GM21717 (cell line): ENCODE results near the gene HYDIN.
"Not testable (repeated sequence)": the region's sequence is repeated elsewhere in the genome, so short reads cannot be mapped to it uniquely, and the experiment has no call there.

Experiments used
- ATAC-seq: cut with Tn5 transposase; IDR thresholded peaks from one replicate; pipeline ENCODE4 v1.9.1; 2021; ENCODE audit warnings: mild to moderate bottlenecking, moderate library complexity; ENCODE audit not compliant: unreplicated experiment

Gene HYDIN

GRCh38 chr16:70882311-70882710 lies 348.2 kb downstream of the HYDIN start:
- ATAC-seq = not testable (repeated sequence)

DNA sequence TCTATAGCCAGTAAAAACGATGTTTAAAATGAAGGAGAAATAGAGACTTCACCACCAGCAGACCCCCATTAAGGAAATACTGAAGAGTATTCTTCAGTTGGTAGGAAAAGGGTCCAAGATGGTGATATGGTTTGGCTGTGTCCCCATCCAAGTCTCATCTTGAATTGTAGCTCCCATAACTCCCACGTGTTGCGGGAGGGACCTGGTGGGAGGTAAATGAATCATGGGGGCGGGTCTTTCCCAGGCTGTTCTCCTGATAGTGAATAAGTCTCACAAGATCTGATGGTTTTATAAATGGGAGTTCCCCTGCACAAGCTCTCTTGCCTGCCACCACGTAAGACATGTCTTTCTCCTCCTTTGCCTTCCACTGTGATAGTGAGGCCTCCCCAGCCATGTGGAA lies 352.6 kb downstream of the HYDIN start:
- ATAC-seq = not testable (repeated sequence)

DNA sequence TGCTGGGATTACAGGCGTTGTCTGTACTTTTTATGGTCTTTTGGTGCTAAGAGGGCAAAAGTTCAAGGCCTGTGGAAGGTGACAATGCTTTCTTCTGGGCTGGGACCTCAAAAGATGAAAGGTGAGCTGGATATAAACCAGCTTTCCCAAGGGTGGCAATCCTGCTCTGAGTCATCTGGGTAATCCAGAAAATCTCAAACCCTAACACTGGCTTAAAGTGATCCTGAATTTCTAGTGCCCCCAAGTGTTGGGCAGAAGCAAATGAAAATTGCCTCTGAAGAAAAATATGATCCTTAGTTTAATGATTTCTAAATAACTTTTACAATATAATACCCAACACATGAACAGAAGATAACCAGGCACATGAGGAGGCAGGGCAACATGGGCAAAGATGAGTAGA lies 354.1 kb downstream of the HYDIN start:
- not testable (repeated sequence) for ATAC-seq

DNA sequence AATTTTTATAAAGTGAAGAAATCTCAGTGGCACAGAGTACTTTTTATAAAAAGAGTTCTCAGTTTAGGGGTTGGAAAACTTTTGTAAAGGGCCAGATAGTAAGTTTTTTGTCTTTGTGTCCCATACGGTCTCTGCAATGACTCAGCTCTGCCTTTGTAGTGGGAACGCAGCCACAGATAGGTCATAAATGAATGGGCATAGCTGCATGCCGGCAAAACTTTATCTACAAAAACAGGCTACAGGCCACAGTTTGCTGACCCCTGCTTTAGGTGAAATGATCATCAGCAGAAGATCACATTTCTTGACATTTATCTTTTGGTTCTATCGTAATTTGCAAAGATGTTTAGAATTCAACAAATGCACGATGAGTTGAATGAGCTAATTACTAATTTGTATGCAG lies 365.8 kb downstream of the HYDIN start:
- ATAC-seq = not testable (repeated sequence)

- not testable (repeated sequence) for ATAC-seq
These were observed 368.5 kb downstream of the HYDIN start for GRCh38 chr16:70861996-70862395.

DNA sequence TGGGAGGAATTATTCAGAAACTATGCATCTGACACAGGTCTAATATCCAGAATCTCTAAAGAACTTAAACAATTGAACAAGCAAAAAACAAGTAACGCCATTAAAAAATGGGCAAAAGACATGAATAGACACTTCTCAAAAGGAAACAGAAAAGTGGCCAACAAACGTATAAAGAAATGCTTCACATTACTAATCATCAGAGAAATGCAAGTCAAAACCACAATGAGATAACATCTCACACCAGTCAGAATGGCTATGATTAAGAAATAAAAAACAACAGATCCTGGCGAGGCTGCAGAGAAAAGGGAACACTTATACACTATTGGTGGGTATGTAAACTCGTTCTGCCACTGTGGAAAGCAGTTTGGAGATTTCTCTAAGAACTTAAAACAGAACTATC lies 379.2 kb downstream of the HYDIN start:
- ATAC-seq = not testable (repeated sequence)

- ATAC-seq = not testable (repeated sequence)
These were observed 406.9 kb downstream of the HYDIN start for GRCh38 chr16:70823498-70824118.

DNA sequence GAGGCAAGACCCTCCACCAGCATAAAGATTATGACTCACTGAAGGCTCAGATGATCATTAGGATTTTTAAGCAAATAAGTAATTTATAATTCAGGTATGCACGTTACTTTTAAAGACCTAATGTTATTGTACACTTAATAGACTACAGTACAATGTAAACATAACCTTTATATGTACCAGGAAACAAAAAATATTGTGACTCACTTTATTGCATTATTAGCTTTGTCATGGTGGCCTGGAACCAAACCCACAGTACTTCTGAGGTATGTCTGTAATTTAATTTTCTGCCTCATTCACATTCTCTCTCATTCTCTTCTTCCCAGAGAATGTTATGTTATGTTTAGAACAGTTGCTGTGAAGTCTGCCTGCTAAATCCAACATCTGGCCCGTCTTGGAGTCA lies 407.8 kb downstream of the HYDIN start:
- not testable (repeated sequence) for ATAC-seq

DNA sequence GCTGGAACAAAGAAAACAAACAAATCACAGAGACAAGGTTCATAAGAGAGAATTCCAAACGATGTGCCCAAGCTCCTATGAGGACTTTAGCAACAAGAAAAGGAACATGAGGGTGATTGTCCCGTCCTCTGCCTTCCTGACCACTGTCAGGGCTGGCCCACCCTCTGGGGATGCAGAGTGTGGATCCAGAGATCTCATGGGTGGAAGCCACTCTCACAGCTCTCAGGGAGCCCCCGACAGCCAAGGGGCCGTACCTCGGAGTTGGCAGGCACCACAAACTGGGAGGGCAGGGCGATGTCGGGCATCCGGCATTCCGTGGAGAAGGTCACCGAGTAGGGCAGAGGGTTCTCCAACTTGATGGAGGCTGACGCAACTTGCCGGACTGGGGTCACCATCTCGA lies 412.4 kb downstream of the HYDIN start:
- not testable (repeated sequence) for ATAC-seq

DNA sequence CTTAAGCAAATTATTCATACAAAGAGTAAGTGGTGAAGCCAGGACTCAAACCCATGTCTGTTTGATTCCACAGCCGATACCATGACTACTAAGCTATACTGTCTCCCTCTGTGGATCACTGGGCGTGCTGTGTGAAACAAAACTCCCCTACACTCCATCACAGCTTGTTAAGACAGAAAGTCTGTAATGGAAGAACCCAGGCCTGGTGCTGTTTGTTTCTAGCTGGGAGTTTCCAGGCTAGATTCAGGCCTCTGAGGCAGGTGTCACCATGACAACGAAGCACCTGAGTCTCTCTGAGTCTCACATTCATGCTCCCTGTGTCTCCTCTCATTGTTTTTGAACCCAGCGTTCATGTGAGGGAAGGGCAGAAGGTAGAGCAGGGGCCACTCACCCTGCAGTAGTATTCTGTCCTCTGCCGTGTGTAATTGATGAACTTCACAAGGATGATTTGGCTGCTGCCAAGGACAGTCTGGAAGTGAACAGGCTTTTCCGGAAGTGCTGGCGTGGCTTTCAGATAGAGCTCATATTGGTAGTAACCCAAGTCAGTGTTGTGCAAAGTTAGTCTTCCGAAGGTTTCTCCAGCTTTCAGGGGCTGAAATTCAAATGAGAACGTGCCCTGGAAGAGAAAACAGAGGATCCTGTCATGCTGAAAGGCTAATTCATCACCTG lies 421.0 kb downstream of the HYDIN start:
- peak; percentile 68 for ATAC-seq

- ATAC-seq = no peak
These were observed 422.2 kb downstream of the HYDIN start for GRCh38 chr16:70808371-70808770.

DNA sequence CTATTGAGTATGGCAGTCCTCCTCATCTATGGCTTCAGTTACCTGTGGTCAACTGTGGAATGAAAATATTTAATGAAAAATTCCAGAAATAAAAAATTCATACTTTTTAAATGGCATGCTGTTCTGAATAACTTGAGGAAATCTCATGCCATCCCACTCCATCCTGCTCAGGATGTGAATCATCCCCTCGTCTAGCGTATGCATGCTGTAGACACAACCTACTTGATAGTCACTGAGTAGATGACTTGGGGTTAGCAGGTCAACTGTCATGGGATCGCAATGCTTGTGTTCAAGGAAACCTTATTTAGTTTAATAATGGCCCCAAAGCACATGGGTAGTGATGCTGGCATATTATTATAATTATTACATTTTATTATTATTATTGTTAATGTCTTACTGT lies 424.7 kb downstream of the HYDIN start:
- ATAC-seq = no peak

DNA sequence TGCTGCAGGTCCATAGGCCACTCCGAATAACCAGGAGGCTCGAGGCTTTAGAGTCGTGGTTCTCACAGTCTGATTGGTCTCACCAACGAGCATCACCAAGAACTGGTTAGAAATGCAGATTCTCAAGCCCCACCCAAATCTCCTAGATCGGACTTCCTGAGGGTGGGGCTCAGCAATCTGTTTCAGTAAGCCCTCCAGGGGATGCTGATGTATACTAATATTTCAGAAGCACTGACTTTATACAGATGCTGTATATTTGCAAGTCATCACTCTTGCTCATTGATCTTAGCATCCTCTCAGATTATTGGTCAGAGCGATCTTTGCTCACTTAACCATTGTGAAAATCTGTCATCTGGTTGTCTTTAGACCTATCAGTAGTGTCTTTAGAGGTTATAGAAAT lies 425.1 kb downstream of the HYDIN start:
- ATAC-seq = no peak

DNA sequence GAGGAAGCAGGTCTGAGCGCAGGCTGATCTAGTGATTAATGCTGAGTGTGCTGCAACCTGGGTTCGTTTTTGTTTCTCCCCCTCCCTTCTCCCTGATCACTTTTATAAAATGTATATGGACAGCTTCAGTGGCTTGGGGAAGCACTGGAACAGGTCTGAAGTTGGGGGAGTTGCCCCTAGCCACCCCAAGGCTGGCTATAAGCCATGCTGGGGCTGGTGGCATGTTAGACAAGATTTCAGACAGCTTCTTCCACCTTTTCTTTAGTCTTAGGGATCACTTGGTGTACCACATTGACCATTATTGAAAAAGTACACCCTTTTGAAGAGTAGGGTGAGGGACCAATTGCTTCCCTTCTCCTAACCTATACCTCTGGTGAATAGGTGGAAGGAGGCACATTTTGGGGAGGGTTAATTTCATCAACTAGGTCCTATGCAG lies 425.8 kb downstream of the HYDIN start:
- no peak for ATAC-seq

- no peak for ATAC-seq
These were observed 426.3 kb downstream of the HYDIN start for GRCh38 chr16:70804153-70804733.

DNA sequence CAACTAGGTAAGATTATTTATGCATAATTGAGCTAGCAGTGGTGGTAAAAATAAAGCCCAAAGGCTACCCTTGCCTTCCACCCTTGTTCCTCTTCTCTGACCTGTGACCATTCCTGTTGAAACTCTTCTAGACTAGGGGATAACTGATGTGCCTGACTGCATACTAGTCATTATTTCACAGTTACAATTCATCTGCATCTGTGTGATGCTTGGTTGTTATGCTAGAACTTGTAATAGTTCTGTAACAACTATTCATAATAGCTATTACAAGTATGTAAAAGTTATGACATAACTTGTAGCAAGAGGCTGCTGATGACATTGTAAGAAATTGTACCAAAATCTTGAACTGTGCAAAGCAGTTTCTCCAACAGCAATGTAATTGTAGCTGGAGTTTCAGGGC lies 427.2 kb downstream of the HYDIN start:
- ATAC-seq = no peak

GRCh38 chr16:70801611-70802010 lies 428.9 kb downstream of the HYDIN start:
- no peak for ATAC-seq

- peak; percentile 92 for ATAC-seq
These were observed 429.6 kb downstream of the HYDIN start, which contains the start of gene VAC14 for GRCh38 chr16:70800781-70801480. TSS of gene VAC14 (minus strand) at chr16:70801158. CDS start at chr16:70800900, 258 bp downstream.

GRCh38 chr16:70800311-70800710 lies 430.2 kb downstream of the HYDIN start:
- ATAC-seq = peak; percentile 6

DNA sequence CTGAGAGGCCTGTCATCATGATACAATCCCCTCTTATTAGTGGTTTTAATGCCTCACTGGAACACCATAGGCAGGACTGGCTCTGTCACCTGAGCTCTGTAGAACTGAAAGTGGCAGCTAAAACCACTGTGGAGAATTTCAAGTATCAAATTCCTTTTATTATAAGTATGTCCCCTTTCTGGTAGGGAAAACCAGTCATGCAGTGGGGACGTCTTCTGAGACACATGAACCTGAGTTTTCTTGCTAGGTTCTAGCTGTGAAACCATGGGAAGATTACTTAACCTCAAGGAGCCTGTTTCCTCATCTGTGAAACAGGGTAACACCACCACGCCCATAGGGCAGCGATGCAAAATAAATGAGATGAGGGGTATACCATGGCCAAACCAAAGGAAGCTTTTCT lies 434.2 kb downstream of the HYDIN start:
- ATAC-seq = no peak

- ATAC-seq = no peak
These were observed 435.1 kb downstream of the HYDIN start for GRCh38 chr16:70795296-70795912.
